ENCODE results near the gene CELSR3. TPM values are rescaled to one million over a fixed set of nuclear protein-coding genes. Genes with fewer than 3 reads are reported as not detected.

CELSR3 gene
- total RNA-seq, 1 experiment from 2014 or later: 23.9 TPM

- Histone ChIP-seq H2BK15ac (ENCODE audit: low read depth, low read length) (no peak overlapping the region), H2BK12ac (ENCODE audit: insufficient read length, low read depth, low read length) (no peak overlapping the region), H3K18ac (ENCODE audit: insufficient read length, low read depth, low read length) (no peak overlapping the region), H3K79me1 (ENCODE audit: insufficient read depth, low read depth, low read length, poor library complexity, severe bottlenecking) (no peaks in the 10 kb centered on the region), H2AFZ (ENCODE audit: low read length) (no peak overlapping the region), H2BK5ac (ENCODE audit: insufficient read length, low read length) (no peak overlapping the region), H3K23ac (ENCODE audit: insufficient read length, low read depth, low read length) (no peak overlapping the region), H3K27me3 (ENCODE audit: insufficient read depth, low read length) (no peaks in the 10 kb centered on the region), H3K9me3 (ENCODE audit: control insufficient read depth, low read depth, low read length) (no peaks in the 10 kb centered on the region), H3K9ac (ENCODE audit: extremely low read depth, insufficient read length, low read length) (no peak overlapping the region), H4K8ac (replicated peaks; ENCODE audit: insufficient read length, low read depth, low read length) (no peak overlapping the region), H3K4me1 (ENCODE audit: insufficient read depth, low read length) (no peaks in the 10 kb centered on the region), H3K27ac (ENCODE audit: insufficient read length, low read depth, low read length) (no peak overlapping the region), H3K14ac (ENCODE audit: insufficient read depth, low read length) (no peak overlapping the region), H4K91ac (ENCODE audit: insufficient read length, low read depth, low read length) (no peak overlapping the region), H3K4ac (ENCODE audit: low read depth, low read length) (no peak overlapping the region), H2AK5ac (ENCODE audit: insufficient read length, low read length) (no peak overlapping the region), H3K79me2 (ENCODE audit: insufficient read depth, low read length) (peaks cover 6% of the 10 kb centered on the region; the same call in 1 of the 2 replicates), H4K20me1 (ENCODE audit: control insufficient read depth, insufficient read depth, insufficient read length) (no peaks in the 10 kb centered on the region), H3K23me2 (ENCODE audit: insufficient read length, low read depth, low read length, poor library complexity, severe bottlenecking) (peaks cover 3% of the 10 kb centered on the region), H3T11ph (ENCODE audit: low read length) (no peak overlapping the region), H2BK120ac (ENCODE audit: low read depth, low read length, poor library complexity, severe bottlenecking) (no peak overlapping the region), H3K56ac (ENCODE audit: insufficient read length, low read depth, low read length) (no peak overlapping the region), H3K4me2 (ENCODE audit: insufficient read depth, insufficient read length, low read length) (no peak overlapping the region), H2BK20ac (ENCODE audit: low read depth, low read length, poor library complexity, severe bottlenecking) (no peak overlapping the region), H4K5ac (ENCODE audit: insufficient read length, low read depth, low read length) (no peak overlapping the region)
- no peak for DNase-seq
- Mint-ChIP-seq H3K27me3 (ENCODE audit: low read depth) (no peaks in the 10 kb centered on the region), H3K4me1 (peaks cover 12% of the 10 kb centered on the region in 2 experiments), H3K27ac (no peak overlapping the region), H3K9me3 (peaks cover 8 to 11% of the 10 kb centered on the region in 2 experiments), H3K36me3 (ENCODE audit: insufficient read depth in 1 of 3, low read depth in 3 of 3) (peaks cover 15 to 34% (median 32%) of the 10 kb centered on the region in 3 experiments), H3K4me3 (no peak overlapping the region)
- WGBS (ENCODE audit: extremely low coverage, insufficient read length, low lambda C conversion rate): no CpG with 5 or more reads among the region's 1 CpG
- no peak for TF ChIP-seq CTCF (conservative IDR thresholded peaks at IDR 0.05)
Measured at GRCh38 chr3:48612309-48612708, 50.4 kb downstream of the CELSR3 start.

All from H9 (cell line).